SU-DHL-6 (cell line): ENCODE results near the gene CYP3A7.
"Not testable (repeated sequence)": the region's sequence is repeated elsewhere in the genome, so short reads cannot be mapped to it uniquely, and the experiment has no call there.

ENCODE experiments used
- H2AFZ ChIP-seq: fragments of 200-600 bp; sonication (generic); 2 replicates; pipeline ENCODE4 v1.6.1; 2014; ENCODE audit warnings: low read depth, mild to moderate bottlenecking, moderate library complexity, mixed read lengths, antibody characterized with exemption, low read length; ENCODE audit not compliant: severe bottlenecking
- H3F3A ChIP-seq: fragments of 200-600 bp; shearing (Covaris generic); 2 replicates; pipeline ENCODE4 v1.6.0; 2016; ENCODE audit warnings: antibody characterized with exemption, mild to moderate bottlenecking; ENCODE audit not compliant: insufficient read depth
- H3K27ac ChIP-seq: fragments of 200-600 bp; sonication (generic); 2 replicates; pipeline ENCODE4 v1.5.1; 2016; ENCODE audit warnings: low read depth, mild to moderate bottlenecking, low read length, moderate library complexity, mixed read lengths
- H3K27me3 ChIP-seq: fragments of 200-600 bp; sonication (generic), shearing (Covaris generic); 2 replicates; pipeline ENCODE4 v1.6.0; 2014; ENCODE audit warnings: mild to moderate bottlenecking, low read length
- H3K36me3 ChIP-seq: fragments of 200-600 bp; sonication (generic); 2 replicates; pipeline ENCODE4 v1.6.1; 2014; ENCODE audit warnings: mild to moderate bottlenecking, low read length, mixed read lengths
- H3K4me2 ChIP-seq: fragments of 300-600, 200-600 bp; shearing (Covaris generic), sonication (generic); 2 replicates; pipeline ENCODE4 v1.6.0; 2014; ENCODE audit warnings: low read length, low read depth, mild to moderate bottlenecking; ENCODE audit not compliant: poor library complexity, severe bottlenecking
- H3K4me3 ChIP-seq: fragments of 200-600 bp; sonication (generic); 2 replicates; pipeline ENCODE4 v1.5.1; 2014; ENCODE audit warnings: antibody characterized with exemption, low read length, mild to moderate bottlenecking, mixed read lengths; ENCODE audit not compliant: insufficient read depth, poor library complexity, severe bottlenecking
- H3K79me2 ChIP-seq: fragments of 200-600 bp; sonication (generic); 2 replicates; pipeline ENCODE4 v1.6.1; 2014; ENCODE audit warnings: mild to moderate bottlenecking, low read length, moderate library complexity; ENCODE audit not compliant: insufficient read depth
- H3K9ac ChIP-seq: fragments of 200-600 bp; sonication (generic); 2 replicates; pipeline ENCODE4 v1.7.0; 2014; ENCODE audit warnings: mild to moderate bottlenecking, low read length
- H3K9me2 ChIP-seq: fragments of 200-600 bp; sonication (generic); replicated peaks from 2 replicates; pipeline ENCODE4 v1.6.1; 2014; ENCODE audit warnings: low read length; ENCODE audit not compliant: insufficient read depth
- H3K9me3 ChIP-seq: fragments of 200-600 bp; sonication (generic); 2 replicates; pipeline ENCODE4 v1.6.1; 2014; ENCODE audit warnings: low read length, mixed read lengths; ENCODE audit not compliant: insufficient read depth
- H4K20me1 ChIP-seq: fragments of 200-600 bp; sonication (generic); 2 replicates; pipeline ENCODE4 v1.6.1; 2014; ENCODE audit warnings: low read depth, mild to moderate bottlenecking, antibody characterized with exemption, low read length, moderate library complexity, mixed read lengths
- EZH2phosphoT487 ChIP-seq: fragments of 200-600 bp; sonication (generic), shearing (Covaris generic); conservative IDR thresholded peaks from 2 replicates; pipeline ENCODE4 v1.6.1; 2018; ENCODE audit warnings: mild to moderate bottlenecking, antibody characterized with exemption, low read length, moderate library complexity, mixed read lengths
- TF ChIP-seq, protein P1 (sequence below): fragments of 200-600 bp; sonication (generic); IDR thresholded peaks from one replicate; pipeline ENCODE4 v1.5.1; 2017; ENCODE audit warnings: antibody characterized with exemption, mild to moderate bottlenecking, low read length, moderate library complexity; ENCODE audit not compliant: insufficient read depth, poor library complexity, severe bottlenecking

CYP3A7 gene

DNA sequence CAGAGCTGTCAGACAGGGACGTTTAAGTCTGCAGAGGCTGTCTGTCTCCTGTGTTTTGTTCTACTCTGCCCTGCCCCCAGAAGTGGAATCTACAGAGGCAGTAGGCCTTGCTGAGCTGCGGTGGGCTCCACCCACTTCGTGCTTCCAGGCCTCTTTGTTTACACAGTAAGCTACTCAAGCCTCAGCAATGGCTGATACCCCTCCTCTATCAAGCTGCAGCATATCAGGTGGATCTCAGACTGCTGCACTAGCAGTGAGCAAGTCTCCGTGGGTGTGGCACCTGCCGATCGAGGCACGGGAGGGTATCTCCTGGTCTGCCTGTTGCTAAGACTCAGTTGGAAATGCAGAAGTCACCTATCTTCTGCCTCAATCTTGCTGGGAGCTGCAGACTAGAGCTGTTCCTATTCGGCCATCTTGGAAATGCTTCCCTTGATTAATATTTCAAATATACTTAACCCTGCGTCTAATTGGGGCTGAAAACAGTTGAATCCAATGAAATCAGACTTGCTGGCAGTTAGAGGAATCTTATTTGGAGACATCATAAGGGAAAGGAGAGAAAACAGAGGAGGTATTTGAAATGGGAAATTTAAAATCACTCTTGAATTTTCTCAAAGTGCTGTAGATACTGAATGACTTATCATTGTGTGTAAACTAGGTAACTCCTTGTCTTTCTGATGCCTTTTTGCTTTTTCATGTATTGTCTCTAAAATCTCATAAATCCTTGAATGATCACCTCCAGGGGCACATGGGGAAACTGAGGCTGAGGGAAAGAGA, 41.4 kb downstream of the CYP3A7 start:
- H3K9me2 ChIP-seq = no peaks in the 10 kb centered on the region
- no peak overlapping the region for H2AFZ ChIP-seq
- TF ChIP-seq, protein P1, sequence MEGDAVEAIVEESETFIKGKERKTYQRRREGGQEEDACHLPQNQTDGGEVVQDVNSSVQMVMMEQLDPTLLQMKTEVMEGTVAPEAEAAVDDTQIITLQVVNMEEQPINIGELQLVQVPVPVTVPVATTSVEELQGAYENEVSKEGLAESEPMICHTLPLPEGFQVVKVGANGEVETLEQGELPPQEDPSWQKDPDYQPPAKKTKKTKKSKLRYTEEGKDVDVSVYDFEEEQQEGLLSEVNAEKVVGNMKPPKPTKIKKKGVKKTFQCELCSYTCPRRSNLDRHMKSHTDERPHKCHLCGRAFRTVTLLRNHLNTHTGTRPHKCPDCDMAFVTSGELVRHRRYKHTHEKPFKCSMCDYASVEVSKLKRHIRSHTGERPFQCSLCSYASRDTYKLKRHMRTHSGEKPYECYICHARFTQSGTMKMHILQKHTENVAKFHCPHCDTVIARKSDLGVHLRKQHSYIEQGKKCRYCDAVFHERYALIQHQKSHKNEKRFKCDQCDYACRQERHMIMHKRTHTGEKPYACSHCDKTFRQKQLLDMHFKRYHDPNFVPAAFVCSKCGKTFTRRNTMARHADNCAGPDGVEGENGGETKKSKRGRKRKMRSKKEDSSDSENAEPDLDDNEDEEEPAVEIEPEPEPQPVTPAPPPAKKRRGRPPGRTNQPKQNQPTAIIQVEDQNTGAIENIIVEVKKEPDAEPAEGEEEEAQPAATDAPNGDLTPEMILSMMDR = no peak
- no peak for TF ChIP-seq EZH2phosphoT487
- no peaks in the 10 kb centered on the region for H4K20me1 ChIP-seq
- no peaks in the 10 kb centered on the region for H3K36me3 ChIP-seq
- no peak overlapping the region for H3K4me3 ChIP-seq
- H3F3A ChIP-seq = no peaks in the 10 kb centered on the region
- no peaks in the 10 kb centered on the region for H3K9me3 ChIP-seq
- no peak overlapping the region for H3K4me2 ChIP-seq
- no peaks in the 10 kb centered on the region for H3K79me2 ChIP-seq
- H3K27me3 ChIP-seq = no peaks in the 10 kb centered on the region
- H3K27ac ChIP-seq = no peak overlapping the region
- no peak overlapping the region for H3K9ac ChIP-seq

DNA sequence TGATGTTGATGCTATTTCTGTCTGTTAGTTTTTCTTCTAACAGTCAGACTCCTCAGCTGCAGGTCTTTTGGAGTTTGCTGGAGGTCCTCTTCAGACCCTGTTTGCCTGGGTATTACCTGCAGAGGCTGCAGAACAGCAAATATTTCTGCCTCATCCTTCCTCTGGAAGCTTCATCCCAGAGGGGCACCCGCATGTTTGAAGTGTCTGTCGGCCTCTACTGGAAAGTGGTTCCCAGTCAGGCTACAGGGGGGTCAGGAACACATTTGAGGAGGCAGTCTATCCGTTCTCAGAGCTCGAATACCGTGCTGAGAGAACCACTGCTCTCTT, 41.9 kb downstream of the CYP3A7 start:
- Histone ChIP-seq H2AFZ (no peak overlapping the region), H3K9me2 (no peaks in the 10 kb centered on the region), H3K4me2 (no peak overlapping the region), H3K27ac (no peak overlapping the region), H3K79me2 (no peaks in the 10 kb centered on the region), H3K27me3 (no peaks in the 10 kb centered on the region), H3F3A (no peaks in the 10 kb centered on the region), H3K9me3 (no peaks in the 10 kb centered on the region), H4K20me1 (no peaks in the 10 kb centered on the region), H3K4me3 (no peak overlapping the region), H3K9ac (no peak overlapping the region), H3K36me3 (no peaks in the 10 kb centered on the region)
- TF ChIP-seq, protein P1 = no peak
- TF ChIP-seq EZH2phosphoT487 = no peak

DNA sequence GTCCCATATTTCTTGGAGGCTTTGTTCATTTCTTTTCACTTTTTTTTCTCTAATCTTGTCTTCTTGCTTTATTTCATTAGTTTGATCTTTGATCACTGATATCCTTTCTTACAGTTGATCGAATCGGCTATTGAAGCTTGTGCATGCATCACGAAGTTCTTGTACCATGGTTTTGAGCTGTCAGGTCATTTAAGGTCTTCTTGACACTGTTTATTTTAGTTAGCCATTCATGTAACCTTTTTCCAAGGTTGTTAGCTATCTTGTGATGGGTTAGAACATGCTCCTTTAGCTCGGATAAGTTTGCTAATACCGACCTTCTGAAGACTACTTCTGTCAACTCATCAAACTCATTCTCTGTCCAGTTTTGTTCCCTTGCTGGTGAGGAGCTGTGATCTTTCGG, 42.4 kb downstream of the CYP3A7 start:
- H2AFZ ChIP-seq, H3K79me2 ChIP-seq, H3F3A ChIP-seq, H3K4me2 ChIP-seq, H3K9ac ChIP-seq, H3K9me3 ChIP-seq, H3K27me3 ChIP-seq, H3K27ac ChIP-seq, H3K4me3 ChIP-seq, H3K9me2 ChIP-seq, H4K20me1 ChIP-seq, H3K36me3 ChIP-seq: not testable (repeated sequence)

DNA sequence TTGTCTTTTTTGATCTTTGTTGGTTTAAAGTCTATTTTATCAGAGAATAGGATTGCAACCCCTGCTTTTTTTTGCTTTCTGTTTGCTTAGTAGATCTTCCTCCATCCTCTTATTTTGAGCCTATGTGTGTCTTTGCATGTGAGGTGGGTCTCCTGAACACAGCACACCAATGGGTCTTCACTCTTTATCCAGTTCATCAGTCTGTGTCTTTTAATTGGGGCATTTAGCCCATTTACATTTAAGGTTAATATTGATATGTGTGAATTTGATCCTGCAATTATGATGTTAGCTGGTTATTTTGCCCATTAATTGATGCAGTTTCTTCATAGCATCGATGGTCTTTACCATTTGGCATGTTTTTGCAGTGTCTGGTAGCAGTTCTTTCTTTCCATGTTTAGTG, 43.3 kb downstream of the CYP3A7 start:
- H3K27ac ChIP-seq, H3K36me3 ChIP-seq, H3K9me2 ChIP-seq, H3K9ac ChIP-seq, H4K20me1 ChIP-seq, H3K79me2 ChIP-seq, H3K4me3 ChIP-seq, H3F3A ChIP-seq, H2AFZ ChIP-seq, H3K4me2 ChIP-seq, H3K27me3 ChIP-seq, H3K9me3 ChIP-seq: not testable (repeated sequence)

DNA sequence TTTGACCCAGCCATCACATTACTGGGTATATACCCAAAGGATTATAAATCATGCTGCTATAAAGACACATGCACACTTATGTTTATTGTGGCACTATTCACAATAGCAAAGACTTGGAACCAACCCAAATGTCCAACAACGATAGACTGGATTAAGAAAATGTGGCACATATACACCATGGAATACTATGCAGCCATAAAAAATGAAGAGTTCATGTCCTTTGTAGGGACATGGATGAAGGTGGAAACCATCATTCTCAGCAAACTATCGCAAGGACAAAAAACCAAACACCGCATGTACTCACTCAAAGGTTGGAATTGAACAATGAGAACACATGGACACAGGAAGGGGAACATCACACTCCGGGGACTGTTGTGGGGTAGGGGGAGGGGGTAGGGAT, 44.1 kb downstream of the CYP3A7 start:
- not testable (repeated sequence) for H3K9ac ChIP-seq, H3K79me2 ChIP-seq, H3K4me2 ChIP-seq

DNA sequence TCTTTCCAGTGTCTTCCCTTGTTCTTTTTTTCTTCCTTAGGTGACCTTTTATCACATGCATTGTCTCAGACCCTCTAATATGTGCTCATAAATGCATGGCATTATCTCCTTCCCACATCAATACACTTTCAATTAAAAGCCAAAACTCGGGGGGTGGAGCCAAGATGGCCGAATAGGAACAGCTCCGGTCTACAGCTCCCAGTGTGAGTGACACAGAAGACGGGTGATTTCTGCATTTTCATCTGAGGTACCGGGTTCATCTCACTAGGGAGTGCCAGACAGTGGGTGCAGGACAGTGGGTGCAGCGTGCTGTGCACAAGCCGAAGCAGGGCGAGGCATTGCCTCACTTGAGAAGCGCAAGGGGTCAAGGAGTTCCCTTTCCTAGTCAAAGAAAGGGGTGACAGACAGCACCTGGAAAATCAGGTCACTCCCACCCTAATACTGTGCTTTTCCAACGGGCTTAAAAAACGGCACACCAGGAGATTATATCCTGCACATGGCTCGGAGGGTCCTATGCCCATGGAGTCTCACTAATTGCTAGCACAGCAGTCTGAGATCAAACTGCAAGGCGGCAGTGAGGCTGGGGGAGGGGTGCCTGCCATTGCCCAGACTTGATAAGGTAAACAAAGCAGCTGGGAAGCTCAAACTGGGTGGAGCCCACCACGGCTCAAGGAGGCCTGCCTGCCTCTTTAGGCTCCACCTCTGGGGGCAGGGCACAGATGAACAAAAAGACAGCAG, 49.0 kb downstream of the CYP3A7 start:
- not testable (repeated sequence) for H3K4me2 ChIP-seq, H3K27me3 ChIP-seq, H3K9ac ChIP-seq, H2AFZ ChIP-seq, H3K36me3 ChIP-seq, H3K9me2 ChIP-seq, H3K79me2 ChIP-seq, H3F3A ChIP-seq, H4K20me1 ChIP-seq, H3K27ac ChIP-seq, H3K9me3 ChIP-seq, H3K4me3 ChIP-seq

More for the DNA sequence above, 44.1 kb downstream of the CYP3A7 start:
- not testable (repeated sequence) for H2AFZ ChIP-seq, H3F3A ChIP-seq, H3K27ac ChIP-seq, H3K9me3 ChIP-seq, H3K36me3 ChIP-seq, H3K9me2 ChIP-seq, H4K20me1 ChIP-seq, H3K27me3 ChIP-seq, H3K4me3 ChIP-seq
